NCI-H748 treated with DMSO at 0.1 percent for 48 hours (cell line): Measurements from ENCODE around the gene ST7.
A peak's percentile ranks its signal among the peaks of the same experiment; 100 is the strongest.
"Not testable (repeated sequence)": the region's sequence is repeated elsewhere in the genome, so short reads cannot be mapped to it uniquely, and the experiment has no call there.

ENCODE experiments used
- DNase-seq: peaks from one replicate; lab custom pipeline; 2025; lab: John Stamatoyannopoulos, UW

ST7 gene

GRCh38 chr7:116950889-116951351, 2.4 kb upstream of the ST7 start:
- no peak for DNase-seq

GRCh38 chr7:116951366-116952292, 1.7 kb upstream of the ST7 start:
- DNase-seq, result no peak

GRCh38 chr7:116952635-116953371, 498 bp upstream of the ST7 start:
- peak; percentile 68 for DNase-seq

- peak; percentile 35 for DNase-seq
Observed at GRCh38 chr7:116953906-116954838, 871 bp downstream of the ST7 start.

GRCh38 chr7:116955340-116955739, 2.0 kb downstream of the ST7 start:
- DNase-seq, result no peak

GRCh38 chr7:116955801-116956476, 2.6 kb downstream of the ST7 start:
- DNase-seq, result no peak

- DNase-seq, result no peak
Observed at GRCh38 chr7:116956477-116956804, 3.1 kb downstream of the ST7 start.

- no peak for DNase-seq
Observed at GRCh38 chr7:116957874-116958273, 4.6 kb downstream of the ST7 start.

GRCh38 chr7:116961966-116962673, 8.8 kb downstream of the ST7 start:
- not testable (repeated sequence) for DNase-seq

- DNase-seq, result no peak
Observed at GRCh38 chr7:116963234-116963633, 9.9 kb downstream of the ST7 start.

- DNase-seq, result no peak
Observed at GRCh38 chr7:116966601-116967000, 13.3 kb downstream of the ST7 start.

- DNase-seq, result no peak
Observed at GRCh38 chr7:116967254-116967922, 14.1 kb downstream of the ST7 start.

GRCh38 chr7:116967983-116968382, 14.7 kb downstream of the ST7 start:
- no peak for DNase-seq

GRCh38 chr7:116968631-116969030, 15.3 kb downstream of the ST7 start:
- DNase-seq, result no peak

GRCh38 chr7:116969371-116969902, 16.1 kb downstream of the ST7 start:
- no peak for DNase-seq

- no peak for DNase-seq
Observed at GRCh38 chr7:116970238-116970910, 17.1 kb downstream of the ST7 start.

GRCh38 chr7:116971153-116971552, 17.9 kb downstream of the ST7 start:
- DNase-seq, result not testable (repeated sequence)

- DNase-seq, result no peak
Observed at GRCh38 chr7:116971869-116972268, 18.6 kb downstream of the ST7 start.

GRCh38 chr7:116975024-116975423, 21.7 kb downstream of the ST7 start:
- not testable (repeated sequence) for DNase-seq
